Neural cell (in vitro differentiated cells): ENCODE results near the gene WTIP. TPM values are rescaled to one million over a fixed set of nuclear protein-coding genes. Genes with fewer than 3 reads are reported as not detected.

ENCODE experiments used
- H2AFZ ChIP-seq: fragments of 200-600, 300-800 bp; sonication (generic), shearing (Covaris generic); 2 replicates; pipeline ENCODE4 v1.6.0; 2014; ENCODE audit warnings: low read depth, mild to moderate bottlenecking, antibody characterized with exemption, low read length, moderate library complexity
- H3F3A ChIP-seq: fragments of 200-600 bp; shearing (Covaris generic); 2 replicates; pipeline ENCODE4 v1.6.1; 2016; ENCODE audit warnings: mild to moderate bottlenecking, moderate library complexity, mixed read lengths, antibody characterized with exemption, low read length; ENCODE audit not compliant: insufficient read depth, poor library complexity, severe bottlenecking
- H3K27ac ChIP-seq: fragments of 200-600, 300-800 bp; sonication (generic), shearing (Covaris generic); 2 replicates; pipeline ENCODE4 v1.5.1; 2014; ENCODE audit warnings: mild to moderate bottlenecking, low read length, moderate library complexity
- H3K27me3 ChIP-seq: fragments of 300-800, 200-600 bp; sonication (generic), shearing (Covaris generic); 2 replicates; pipeline ENCODE4 v1.6.0; 2014; ENCODE audit warnings: mild to moderate bottlenecking, low read depth, low read length, moderate library complexity; ENCODE audit not compliant: insufficient read depth
- H3K36me3 ChIP-seq: fragments of 300-800, 200-600 bp; sonication (generic), shearing (Covaris generic); 2 replicates; pipeline ENCODE4 v1.5.1; 2014; ENCODE audit warnings: mild to moderate bottlenecking, antibody characterized with exemption, low read length, moderate library complexity; ENCODE audit not compliant: insufficient read depth
- H3K4me2 ChIP-seq: fragments of 300-800, 200-600 bp; sonication (generic), shearing (Covaris generic); 2 replicates; pipeline ENCODE4 v1.6.0; 2014; ENCODE audit warnings: mild to moderate bottlenecking, low read length
- H3K4me3 ChIP-seq: fragments of 300-800, 200-600 bp; sonication (generic), shearing (Covaris generic); 2 replicates; pipeline ENCODE4 v1.5.1; 2014; ENCODE audit warnings: mild to moderate bottlenecking, low read length, moderate library complexity
- H3K79me2 ChIP-seq: fragments of 200-600 bp; shearing (Covaris generic); replicated peaks from 2 replicates; pipeline ENCODE4 v1.6.0; 2014; ENCODE audit warnings: mild to moderate bottlenecking, low read length, moderate library complexity; ENCODE audit not compliant: insufficient read depth
- H3K9ac ChIP-seq: fragments of 300-800, 200-600 bp; sonication (generic), shearing (Covaris generic); 2 replicates; pipeline ENCODE4 v1.6.1; 2016; ENCODE audit warnings: mild to moderate bottlenecking, low read length, mixed read lengths
- H3K9me2 ChIP-seq: fragments of 200-600 bp; shearing (Covaris generic); 2 replicates; pipeline ENCODE4 v1.6.1; 2016; ENCODE audit warnings: mild to moderate bottlenecking, low read length, mixed read lengths; ENCODE audit not compliant: insufficient read depth
- H3K9me3 ChIP-seq: fragments of 200-600, 300-800 bp; sonication (generic), shearing (Covaris generic); 2 replicates; pipeline ENCODE4 v1.6.1; 2016; ENCODE audit warnings: mild to moderate bottlenecking, mixed run types, low read length, moderate library complexity, mixed read lengths
- H4K20me1 ChIP-seq: fragments of 200-600 bp; shearing (Covaris generic); 2 replicates; pipeline ENCODE4 v1.6.1; 2016; ENCODE audit warnings: mild to moderate bottlenecking, mixed run types; ENCODE audit not compliant: insufficient read depth
- CTCF ChIP-seq: fragments of 450-650 bp; IDR thresholded peaks from 2 replicates; pipeline ENCODE4 v1.5.1; 2014; ENCODE audit warnings: antibody characterized with exemption, mild to moderate bottlenecking, moderate library complexity; ENCODE audit not compliant: poor library complexity, severe bottlenecking
- EP300 ChIP-seq: fragments of 450-650 bp; conservative IDR thresholded peaks from 2 replicates; pipeline ENCODE4 v1.6.1; 2014; ENCODE audit warnings: antibody characterized with exemption, mild to moderate bottlenecking, moderate library complexity; ENCODE audit not compliant: poor library complexity, severe bottlenecking
- EZH2 ChIP-seq: fragments of 200-600, 300-800 bp; shearing (Covaris generic), sonication (generic); IDR thresholded peaks from 2 replicates; pipeline ENCODE4 v1.6.1; 2014; ENCODE audit warnings: antibody characterized with exemption, low read length, borderline replicate concordance, mild to moderate bottlenecking; ENCODE audit not compliant: insufficient read depth, poor library complexity, severe bottlenecking
- MXI1 ChIP-seq: fragments of 450-650 bp; conservative IDR thresholded peaks from 2 replicates; pipeline ENCODE4 v1.6.1; 2014; ENCODE audit warnings: antibody characterized with exemption, mild to moderate bottlenecking; ENCODE audit not compliant: poor library complexity, severe bottlenecking
- POLR2AphosphoS5 ChIP-seq: IDR thresholded peaks from 2 replicates; pipeline ENCODE4 v1.6.1; 2012
- RAD21 ChIP-seq: fragments of 450-650 bp; conservative IDR thresholded peaks from 2 replicates; pipeline ENCODE4 v1.6.1; 2014; ENCODE audit warnings: antibody characterized with exemption, mild to moderate bottlenecking, moderate library complexity
- SMC3 ChIP-seq: fragments of 450-650 bp; conservative IDR thresholded peaks from 2 replicates; pipeline ENCODE4 v1.6.1; 2014; ENCODE audit warnings: antibody characterized with exemption, mild to moderate bottlenecking, moderate library complexity; ENCODE audit not compliant: poor library complexity
- TAF1 ChIP-seq: IDR thresholded peaks from 2 replicates; pipeline ENCODE4 v1.6.1; 2012; ENCODE audit warnings: low read depth
- polyA plus RNA-seq: library from polyadenylated mRNA; depleted of rRNA; stranded (reverse); fragments of >200 nt; gene quantifications from 2 replicates; pipeline ENCODE4 v1.2.3, GENCODE V29; 2014
- TF ChIP-seq, protein P1 (sequence below): IDR thresholded peaks from 2 replicates; pipeline ENCODE4 v1.6.1; 2012; ENCODE audit warnings: borderline replicate concordance

Gene WTIP
- polyA plus RNA-seq, 1 donor from 2014 or later = 9.8 TPM

DNA sequence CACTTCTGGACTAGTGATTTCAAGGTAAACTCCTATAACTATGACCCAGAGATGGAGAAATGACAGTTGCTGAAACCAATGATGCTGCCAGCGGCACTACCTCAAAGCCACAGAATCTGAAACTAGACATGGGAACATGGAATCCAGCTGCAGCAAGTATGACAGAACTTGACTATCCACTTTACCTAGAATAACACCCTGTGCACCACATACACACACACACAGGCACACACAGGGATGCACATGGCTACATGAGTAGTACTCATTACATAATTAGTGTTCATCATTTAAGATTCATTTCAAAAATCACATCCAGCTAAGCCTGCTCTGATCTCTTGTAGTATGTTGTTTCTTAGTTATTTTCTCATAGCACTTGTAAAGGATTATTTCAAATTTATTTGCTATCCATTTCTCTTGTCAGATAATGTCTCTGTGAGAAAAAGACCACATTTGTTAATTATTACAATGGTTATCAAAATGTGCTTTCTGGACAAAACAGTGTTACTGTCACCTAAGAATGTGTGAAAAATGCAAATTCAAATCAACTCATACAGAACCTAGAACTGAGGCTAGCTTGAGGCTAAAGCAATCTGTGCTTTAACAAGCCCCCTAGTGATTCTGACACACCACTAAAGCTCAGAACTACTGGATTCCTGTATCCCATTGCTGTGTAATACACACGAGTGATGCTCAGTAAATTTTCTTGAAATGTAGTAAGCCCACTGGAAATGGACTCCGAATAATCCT, 59.4 kb downstream of the WTIP start:
- no peak overlapping the region for H3K9ac ChIP-seq
- TF ChIP-seq MXI1 (no peak), RAD21 (no peak), SMC3 (no peak), CTCF (no peak), POLR2AphosphoS5 (no peak), EZH2 (no peak), EP300 (no peak)
- TF ChIP-seq, protein P1, sequence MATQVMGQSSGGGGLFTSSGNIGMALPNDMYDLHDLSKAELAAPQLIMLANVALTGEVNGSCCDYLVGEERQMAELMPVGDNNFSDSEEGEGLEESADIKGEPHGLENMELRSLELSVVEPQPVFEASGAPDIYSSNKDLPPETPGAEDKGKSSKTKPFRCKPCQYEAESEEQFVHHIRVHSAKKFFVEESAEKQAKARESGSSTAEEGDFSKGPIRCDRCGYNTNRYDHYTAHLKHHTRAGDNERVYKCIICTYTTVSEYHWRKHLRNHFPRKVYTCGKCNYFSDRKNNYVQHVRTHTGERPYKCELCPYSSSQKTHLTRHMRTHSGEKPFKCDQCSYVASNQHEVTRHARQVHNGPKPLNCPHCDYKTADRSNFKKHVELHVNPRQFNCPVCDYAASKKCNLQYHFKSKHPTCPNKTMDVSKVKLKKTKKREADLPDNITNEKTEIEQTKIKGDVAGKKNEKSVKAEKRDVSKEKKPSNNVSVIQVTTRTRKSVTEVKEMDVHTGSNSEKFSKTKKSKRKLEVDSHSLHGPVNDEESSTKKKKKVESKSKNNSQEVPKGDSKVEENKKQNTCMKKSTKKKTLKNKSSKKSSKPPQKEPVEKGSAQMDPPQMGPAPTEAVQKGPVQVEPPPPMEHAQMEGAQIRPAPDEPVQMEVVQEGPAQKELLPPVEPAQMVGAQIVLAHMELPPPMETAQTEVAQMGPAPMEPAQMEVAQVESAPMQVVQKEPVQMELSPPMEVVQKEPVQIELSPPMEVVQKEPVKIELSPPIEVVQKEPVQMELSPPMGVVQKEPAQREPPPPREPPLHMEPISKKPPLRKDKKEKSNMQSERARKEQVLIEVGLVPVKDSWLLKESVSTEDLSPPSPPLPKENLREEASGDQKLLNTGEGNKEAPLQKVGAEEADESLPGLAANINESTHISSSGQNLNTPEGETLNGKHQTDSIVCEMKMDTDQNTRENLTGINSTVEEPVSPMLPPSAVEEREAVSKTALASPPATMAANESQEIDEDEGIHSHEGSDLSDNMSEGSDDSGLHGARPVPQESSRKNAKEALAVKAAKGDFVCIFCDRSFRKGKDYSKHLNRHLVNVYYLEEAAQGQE = no peak
- no peak overlapping the region for H2AFZ ChIP-seq
- no peak overlapping the region for H3K4me3 ChIP-seq
- no peaks in the 10 kb centered on the region for H3K79me2 ChIP-seq
- H3K9me2 ChIP-seq = no peaks in the 10 kb centered on the region
- H3K9me3 ChIP-seq = peaks cover 4% of the 10 kb centered on the region
- H3K27me3 ChIP-seq = peaks cover 1% of the 10 kb centered on the region
- H3K4me2 ChIP-seq = no peak overlapping the region
- H3K36me3 ChIP-seq = no peaks in the 10 kb centered on the region
- no peaks in the 10 kb centered on the region for H4K20me1 ChIP-seq
- H3F3A ChIP-seq = no peaks in the 10 kb centered on the region
- no peak overlapping the region for H3K27ac ChIP-seq

- Histone ChIP-seq H3K27me3 (no peaks in the 10 kb centered on the region), H3K27ac (no peak overlapping the region), H3K4me2 (no peak overlapping the region), H4K20me1 (no peaks in the 10 kb centered on the region), H3K79me2 (no peaks in the 10 kb centered on the region), H3K36me3 (no peaks in the 10 kb centered on the region), H3K9ac (no peak overlapping the region), H3K9me3 (no peaks in the 10 kb centered on the region), H2AFZ (no peak overlapping the region), H3K4me3 (no peak overlapping the region), H3F3A (no peaks in the 10 kb centered on the region), H3K9me2 (no peaks in the 10 kb centered on the region)
- no peak for TF ChIP-seq CTCF
- TF ChIP-seq, protein P1 = no peak
- TF ChIP-seq SMC3 = no peak
- TF ChIP-seq EP300 = no peak
- TF ChIP-seq RAD21 = no peak
- TF ChIP-seq MXI1 = no peak
- no peak for TF ChIP-seq TAF1
- TF ChIP-seq POLR2AphosphoS5 = no peak
- TF ChIP-seq EZH2 = no peak
These were observed 68.3 kb downstream of the WTIP start for GRCh38 chr19:34549833-34550232.
